RWPE1 (cell line): Measurements from ENCODE around the gene RYR3.

Experiments
- CTCF ChIA-PET: fragments of 350-600 bp; sonication (Branson Sonifier 250); formaldehyde crosslinking; extraction: SDS; loops from one replicate; lab custom pipeline; 2021; lab: Yijun Ruan, JAX
- POLR2A ChIA-PET: fragments of 400-600 bp; formaldehyde crosslinking; extraction: SDS; loops from one replicate; lab custom pipeline; 2020; ENCODE audit warnings: antibody characterized with exemption; ENCODE audit not compliant: low non-redundant PET; lab: Yijun Ruan, JAX
- DNase-seq: peaks from one replicate; pipeline ENCODE4 v3.0.0; 2012; ENCODE audit warnings: low spot score
- H3K27ac ChIP-seq: fragments of 450-650 bp; 2 replicates; pipeline ENCODE4 v1.5.1; 2017
- TF ChIP-seq, protein P1 (sequence below): fragments of 450-650 bp; conservative IDR thresholded peaks from 2 replicates; pipeline ENCODE4 v1.5.1; 2017; ENCODE audit warnings: low read depth, mild to moderate bottlenecking

RYR3 gene

DNA sequence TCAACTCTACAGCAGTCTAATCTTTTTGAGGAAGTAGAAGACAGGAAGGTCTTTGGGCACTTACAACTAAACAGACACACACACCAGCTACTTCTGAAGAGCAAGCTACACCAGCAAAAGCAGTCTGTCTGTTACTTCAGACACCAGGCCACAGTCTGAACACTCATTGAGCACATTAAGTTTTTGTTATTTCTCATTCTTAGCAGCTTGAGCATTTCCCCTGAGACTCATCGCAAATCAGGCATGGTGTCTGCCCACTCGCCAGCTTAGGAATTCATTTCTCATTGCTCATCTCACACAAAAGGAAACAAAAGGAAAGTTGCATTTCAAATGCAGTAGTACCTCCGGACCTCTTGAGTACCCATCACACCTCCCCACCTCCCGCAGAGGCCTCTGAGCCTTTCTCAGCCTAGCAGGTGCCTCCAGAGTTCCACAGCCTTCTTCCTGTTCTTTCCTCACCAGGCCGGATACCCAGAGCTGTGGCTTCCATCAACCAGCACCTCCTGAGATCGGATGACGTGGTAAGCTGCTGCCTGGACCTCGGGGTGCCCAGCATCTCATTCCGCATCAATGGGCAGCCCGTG lies 302.0 kb downstream of the RYR3 start:
- DNase-seq, result no peak
- ChIA-PET POLR2A (no interaction called here), CTCF (no interaction called here)
- H3K27ac ChIP-seq, result no peak overlapping the region
- TF ChIP-seq, protein P1, sequence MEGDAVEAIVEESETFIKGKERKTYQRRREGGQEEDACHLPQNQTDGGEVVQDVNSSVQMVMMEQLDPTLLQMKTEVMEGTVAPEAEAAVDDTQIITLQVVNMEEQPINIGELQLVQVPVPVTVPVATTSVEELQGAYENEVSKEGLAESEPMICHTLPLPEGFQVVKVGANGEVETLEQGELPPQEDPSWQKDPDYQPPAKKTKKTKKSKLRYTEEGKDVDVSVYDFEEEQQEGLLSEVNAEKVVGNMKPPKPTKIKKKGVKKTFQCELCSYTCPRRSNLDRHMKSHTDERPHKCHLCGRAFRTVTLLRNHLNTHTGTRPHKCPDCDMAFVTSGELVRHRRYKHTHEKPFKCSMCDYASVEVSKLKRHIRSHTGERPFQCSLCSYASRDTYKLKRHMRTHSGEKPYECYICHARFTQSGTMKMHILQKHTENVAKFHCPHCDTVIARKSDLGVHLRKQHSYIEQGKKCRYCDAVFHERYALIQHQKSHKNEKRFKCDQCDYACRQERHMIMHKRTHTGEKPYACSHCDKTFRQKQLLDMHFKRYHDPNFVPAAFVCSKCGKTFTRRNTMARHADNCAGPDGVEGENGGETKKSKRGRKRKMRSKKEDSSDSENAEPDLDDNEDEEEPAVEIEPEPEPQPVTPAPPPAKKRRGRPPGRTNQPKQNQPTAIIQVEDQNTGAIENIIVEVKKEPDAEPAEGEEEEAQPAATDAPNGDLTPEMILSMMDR, result no peak

DNA sequence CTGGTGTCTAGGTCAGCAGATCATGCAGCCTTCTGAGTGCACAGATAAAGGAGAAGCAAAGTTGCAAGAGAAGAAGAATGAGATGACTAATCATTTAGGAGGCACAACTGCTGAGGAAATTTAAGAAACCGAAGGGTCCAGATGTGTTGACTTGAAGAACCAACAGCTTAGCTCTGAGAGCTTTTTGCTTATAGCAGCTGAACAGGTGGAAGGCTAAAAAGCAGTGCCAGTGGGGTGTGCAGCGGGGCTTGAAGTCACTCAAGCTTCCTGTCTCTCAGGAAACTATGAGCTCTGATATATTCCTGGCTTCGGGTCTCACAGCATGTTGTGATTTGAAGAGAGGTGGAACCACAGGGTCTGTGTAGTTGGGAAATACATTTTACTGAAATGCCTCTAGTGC lies 305.7 kb downstream of the RYR3 start:
- POLR2A ChIA-PET, result no interaction called here
- CTCF ChIA-PET, result no interaction called here
- no peak for DNase-seq
- TF ChIP-seq, protein P1, result no peak
- no peak overlapping the region for H3K27ac ChIP-seq

DNA sequence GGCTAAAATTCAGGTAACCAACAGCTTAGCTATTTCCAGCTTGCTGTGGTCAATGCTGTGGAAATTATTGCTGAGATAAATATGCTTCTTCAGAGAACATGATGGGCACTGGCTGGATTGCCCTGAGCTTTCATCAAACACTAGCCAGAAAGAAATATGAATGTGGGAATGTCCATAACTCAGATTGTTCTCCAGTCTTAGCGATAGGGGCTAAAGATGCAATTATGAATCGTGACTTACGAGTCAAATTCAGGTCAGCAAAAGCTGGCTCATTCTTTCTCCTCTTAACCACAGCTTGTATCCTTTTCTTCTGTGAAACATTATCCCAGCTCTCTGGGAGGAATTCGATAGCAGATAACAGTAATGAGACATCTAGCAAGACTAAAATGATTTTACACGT lies 307.6 kb downstream of the RYR3 start:
- no peak for DNase-seq
- TF ChIP-seq, protein P1, result no peak
- POLR2A ChIA-PET, result no interaction called here
- no peak overlapping the region for H3K27ac ChIP-seq
- CTCF ChIA-PET, result interaction anchor here (0.6 kb wide), 1 partner anchor 12 kb away, joined by 3 read pairs; no protein-coding TSS in a partner anchor

DNA sequence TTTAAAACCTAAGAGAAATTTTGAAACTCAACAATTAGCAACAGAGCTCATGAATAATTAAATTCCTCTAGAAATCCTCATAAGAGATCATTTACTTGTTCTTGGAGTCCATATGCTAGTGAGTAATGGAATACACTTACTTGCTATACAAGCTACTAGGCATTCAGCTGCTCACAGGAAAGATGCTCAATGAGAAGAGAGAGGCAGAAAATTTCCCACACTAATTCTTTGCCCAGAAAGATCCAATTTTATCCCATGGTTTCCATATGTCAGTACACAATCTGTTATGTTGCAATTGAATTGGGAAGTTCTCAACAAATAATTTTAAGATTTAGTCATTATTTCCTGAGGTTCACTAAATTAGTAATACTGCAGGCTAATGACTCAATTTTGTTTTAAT lies 310.4 kb downstream of the RYR3 start:
- no peak overlapping the region for H3K27ac ChIP-seq
- no peak for DNase-seq
- CTCF ChIA-PET, result no interaction called here
- POLR2A ChIA-PET, result no interaction called here
- TF ChIP-seq, protein P1, result no peak

DNA sequence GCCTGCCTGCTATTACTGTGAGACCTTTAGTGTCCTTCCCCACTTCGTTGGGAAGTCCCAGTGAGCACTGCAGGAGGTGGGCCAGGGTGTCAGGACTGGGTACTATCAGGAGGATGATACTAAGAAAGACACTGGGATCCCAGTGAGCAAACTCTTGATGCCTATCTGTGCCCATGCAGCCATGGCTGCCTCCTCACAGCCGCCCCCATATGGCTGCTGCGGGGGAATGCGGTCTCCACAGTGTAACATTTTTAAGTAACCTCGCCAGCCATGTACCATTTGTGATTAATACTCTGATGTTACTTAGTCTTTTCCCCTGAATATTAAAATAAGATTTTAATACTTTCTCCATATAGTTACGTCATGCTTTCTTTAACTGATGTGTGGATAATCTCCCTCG lies 312.2 kb downstream of the RYR3 start:
- no peak overlapping the region for H3K27ac ChIP-seq
- ChIA-PET POLR2A (no interaction called here), CTCF (no interaction called here)
- TF ChIP-seq, protein P1, result no peak
- no peak for DNase-seq

DNA sequence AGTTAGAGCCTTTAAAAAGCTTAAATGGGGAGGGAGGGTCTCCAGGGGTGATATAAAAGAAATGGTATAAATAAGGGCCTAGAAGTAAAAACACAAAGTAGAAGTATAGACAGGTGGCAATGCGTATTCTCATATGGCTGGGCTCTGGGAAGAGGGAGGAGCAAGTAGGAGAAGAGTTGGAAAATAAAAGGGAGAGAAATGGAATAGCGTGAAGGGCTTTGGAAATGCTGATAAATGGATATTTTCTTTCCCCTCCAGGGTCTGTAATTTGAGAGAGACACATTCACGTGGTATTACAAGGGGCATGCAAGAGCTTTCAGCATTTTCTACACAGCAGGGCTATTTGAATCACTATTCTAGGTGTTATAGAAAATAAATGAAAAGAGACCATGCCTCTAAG lies 313.7 kb downstream of the RYR3 start:
- H3K27ac ChIP-seq, result no peak overlapping the region
- POLR2A ChIA-PET, result no interaction called here
- CTCF ChIA-PET, result interaction anchor here (0.6 kb wide), 1 partner anchor 11 kb away, joined by 3 read pairs; no protein-coding TSS in a partner anchor
- DNase-seq, result no peak
- TF ChIP-seq, protein P1, result no peak
